ENCODE measurements around the gene CHRNE.

- TF ChIP-seq, protein P1, sequence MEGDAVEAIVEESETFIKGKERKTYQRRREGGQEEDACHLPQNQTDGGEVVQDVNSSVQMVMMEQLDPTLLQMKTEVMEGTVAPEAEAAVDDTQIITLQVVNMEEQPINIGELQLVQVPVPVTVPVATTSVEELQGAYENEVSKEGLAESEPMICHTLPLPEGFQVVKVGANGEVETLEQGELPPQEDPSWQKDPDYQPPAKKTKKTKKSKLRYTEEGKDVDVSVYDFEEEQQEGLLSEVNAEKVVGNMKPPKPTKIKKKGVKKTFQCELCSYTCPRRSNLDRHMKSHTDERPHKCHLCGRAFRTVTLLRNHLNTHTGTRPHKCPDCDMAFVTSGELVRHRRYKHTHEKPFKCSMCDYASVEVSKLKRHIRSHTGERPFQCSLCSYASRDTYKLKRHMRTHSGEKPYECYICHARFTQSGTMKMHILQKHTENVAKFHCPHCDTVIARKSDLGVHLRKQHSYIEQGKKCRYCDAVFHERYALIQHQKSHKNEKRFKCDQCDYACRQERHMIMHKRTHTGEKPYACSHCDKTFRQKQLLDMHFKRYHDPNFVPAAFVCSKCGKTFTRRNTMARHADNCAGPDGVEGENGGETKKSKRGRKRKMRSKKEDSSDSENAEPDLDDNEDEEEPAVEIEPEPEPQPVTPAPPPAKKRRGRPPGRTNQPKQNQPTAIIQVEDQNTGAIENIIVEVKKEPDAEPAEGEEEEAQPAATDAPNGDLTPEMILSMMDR (IDR thresholded peaks at IDR 0.05) = no peak
- no peak for TF ChIP-seq ZFX (IDR thresholded peaks at IDR 0.05; ENCODE audit: borderline replicate concordance)
Observed at GRCh38 chr17:4860651-4861050, 42.2 kb downstream of the CHRNE start.
